Neural cell (in vitro differentiated cells): ENCODE results near the gene HOATZ.

Experiments used
- POLR2AphosphoS5 ChIP-seq: IDR thresholded peaks from 2 replicates; pipeline ENCODE4 v1.6.1; 2012
- TF ChIP-seq, protein P1 (sequence below): fragments of 450-650 bp; IDR thresholded peaks from 2 replicates; pipeline ENCODE4 v1.5.1; 2014; ENCODE audit warnings: antibody characterized with exemption, mild to moderate bottlenecking, moderate library complexity; ENCODE audit not compliant: poor library complexity, severe bottlenecking

DNA sequence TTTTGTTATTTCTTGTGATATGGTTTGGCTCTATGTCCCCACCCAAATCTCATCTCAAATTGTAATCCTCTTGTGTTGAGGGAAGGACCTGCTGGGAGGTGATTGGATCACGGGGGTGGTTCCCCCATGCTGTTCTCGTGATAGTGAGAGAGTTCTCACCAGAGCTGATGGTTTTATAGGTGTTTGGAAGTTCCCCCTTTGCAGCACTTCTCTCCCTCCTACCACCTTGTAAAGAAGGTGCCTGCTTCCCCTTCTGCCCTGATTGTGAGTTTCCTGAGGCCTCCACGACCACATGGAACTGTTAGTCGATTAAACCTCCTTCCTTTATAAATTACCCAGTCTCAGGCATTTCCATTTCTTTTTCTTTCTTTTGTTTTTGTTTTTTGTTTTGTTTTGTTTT, 63.2 kb downstream of the HOATZ start:
- TF ChIP-seq, protein P1, sequence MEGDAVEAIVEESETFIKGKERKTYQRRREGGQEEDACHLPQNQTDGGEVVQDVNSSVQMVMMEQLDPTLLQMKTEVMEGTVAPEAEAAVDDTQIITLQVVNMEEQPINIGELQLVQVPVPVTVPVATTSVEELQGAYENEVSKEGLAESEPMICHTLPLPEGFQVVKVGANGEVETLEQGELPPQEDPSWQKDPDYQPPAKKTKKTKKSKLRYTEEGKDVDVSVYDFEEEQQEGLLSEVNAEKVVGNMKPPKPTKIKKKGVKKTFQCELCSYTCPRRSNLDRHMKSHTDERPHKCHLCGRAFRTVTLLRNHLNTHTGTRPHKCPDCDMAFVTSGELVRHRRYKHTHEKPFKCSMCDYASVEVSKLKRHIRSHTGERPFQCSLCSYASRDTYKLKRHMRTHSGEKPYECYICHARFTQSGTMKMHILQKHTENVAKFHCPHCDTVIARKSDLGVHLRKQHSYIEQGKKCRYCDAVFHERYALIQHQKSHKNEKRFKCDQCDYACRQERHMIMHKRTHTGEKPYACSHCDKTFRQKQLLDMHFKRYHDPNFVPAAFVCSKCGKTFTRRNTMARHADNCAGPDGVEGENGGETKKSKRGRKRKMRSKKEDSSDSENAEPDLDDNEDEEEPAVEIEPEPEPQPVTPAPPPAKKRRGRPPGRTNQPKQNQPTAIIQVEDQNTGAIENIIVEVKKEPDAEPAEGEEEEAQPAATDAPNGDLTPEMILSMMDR = no peak
- no peak for TF ChIP-seq POLR2AphosphoS5
